ENCODE data around the gene SMLR1.

The SMLR1 gene

GRCh38 chr6:130849594-130849993 is 22.4 kb downstream of the SMLR1 start:
- in situ Hi-C loops (cut with MboI; ENCODE audit: low sequenced_read_pairs) = no loop called here

GRCh38 chr6:130851026-130851425 is 23.8 kb downstream of the SMLR1 start:
- in situ Hi-C loops (cut with MboI; ENCODE audit: low sequenced_read_pairs) = no loop called here

GRCh38 chr6:130852844-130853554 is 25.8 kb downstream of the SMLR1 start:
- in situ Hi-C loops (cut with MboI; ENCODE audit: low sequenced_read_pairs) = no loop called here

GRCh38 chr6:130853555-130854183 is 26.5 kb downstream of the SMLR1 start:
- in situ Hi-C loops (cut with MboI; ENCODE audit: low sequenced_read_pairs) = no loop called here

GRCh38 chr6:130858054-130858453 is 30.8 kb downstream of the SMLR1 start:
- in situ Hi-C loops (cut with MboI; ENCODE audit: low sequenced_read_pairs) = no loop called here

GRCh38 chr6:130858498-130859160 is 31.4 kb downstream of the SMLR1 start:
- in situ Hi-C loops (cut with MboI; ENCODE audit: low sequenced_read_pairs) = no loop called here

- in situ Hi-C loops (cut with MboI; ENCODE audit: low sequenced_read_pairs) = no loop called here
Measured at GRCh38 chr6:130859161-130859867, 32.1 kb downstream of the SMLR1 start.

- in situ Hi-C loops (cut with MboI; ENCODE audit: low sequenced_read_pairs) = no loop called here
Measured at GRCh38 chr6:130862370-130862769, 35.2 kb downstream of the SMLR1 start.

GRCh38 chr6:130863415-130864230 is 36.4 kb downstream of the SMLR1 start:
- in situ Hi-C loops (cut with MboI; ENCODE audit: low sequenced_read_pairs) = no loop called here

GRCh38 chr6:130864344-130864743 is 37.1 kb downstream of the SMLR1 start:
- in situ Hi-C loops (cut with MboI; ENCODE audit: low sequenced_read_pairs) = no loop called here

GRCh38 chr6:130865793-130866192 is 38.6 kb downstream of the SMLR1 start:
- in situ Hi-C loops (cut with MboI; ENCODE audit: low sequenced_read_pairs) = no loop called here

GRCh38 chr6:130869681-130870080 is 42.5 kb downstream of the SMLR1 start:
- in situ Hi-C loops (cut with MboI; ENCODE audit: low sequenced_read_pairs) = no loop called here

- in situ Hi-C loops (cut with MboI; ENCODE audit: low sequenced_read_pairs) = no loop called here
Measured at GRCh38 chr6:130870179-130870880, 43.1 kb downstream of the SMLR1 start.

GRCh38 chr6:130872250-130873095 is 45.3 kb downstream of the SMLR1 start:
- in situ Hi-C loops (cut with MboI; ENCODE audit: low sequenced_read_pairs) = no loop called here

- in situ Hi-C loops (cut with MboI; ENCODE audit: low sequenced_read_pairs) = no loop called here
Measured at GRCh38 chr6:130873746-130874145, 46.5 kb downstream of the SMLR1 start.

- in situ Hi-C loops (cut with MboI; ENCODE audit: low sequenced_read_pairs) = loop anchor here (25.0 kb wide), 1 partner anchor 232 kb away; no protein-coding TSS in a partner anchor
Measured at GRCh38 chr6:130879826-130880225, 52.6 kb downstream of the SMLR1 start.

GRCh38 chr6:130882370-130882769 is 55.2 kb downstream of the SMLR1 start:
- in situ Hi-C loops (cut with MboI; ENCODE audit: low sequenced_read_pairs) = loop anchor here (25.0 kb wide), 1 partner anchor 230 kb away; no protein-coding TSS in a partner anchor

- in situ Hi-C loops (cut with MboI; ENCODE audit: low sequenced_read_pairs) = loop anchor here (25.0 kb wide), 1 partner anchor 227 kb away; no protein-coding TSS in a partner anchor
Measured at GRCh38 chr6:130885392-130886192, 58.4 kb downstream of the SMLR1 start.
